Heart left ventricle (tissue), 13 donors: ENCODE data around the gene AGFG2.

Source experiments
- POLR2A ChIP-seq, 2 donors: fragments of 450-650 bp; IDR thresholded peaks; one replicate each; pipeline ENCODE4 v1.6.1; 2017; ENCODE audit warnings: antibody characterized with exemption in 2 of 2, mild to moderate bottlenecking in 2 of 2, moderate library complexity in 2 of 2
- TF ChIP-seq, protein P1 (sequence below), 12 donors: fragments of 200-600 bp; sonication (generic) in 4 of 12; IDR thresholded peaks; one replicate each; pipeline versions ENCODE4 v1.5.0 to v1.8.0; 2018 to 2022; ENCODE audit warnings: antibody characterized with exemption in 12 of 12, mild to moderate bottlenecking in 5 of 12
- donor health status: ischemic (EF 13 %, LVEDD 7.1; RV severe dilation, severe dysfunction).
- donor health status: DM: no; HTN: yes; CAD: no.
- donor health status: DM: no; HTN: no; CAD: no.
- donor health status: ischemic (EF 25% LVEDD 6.9; RV normal size, moderate dysfunction).
- donor health status: ischemic (EF 25% LVEDD 5.7; RV mildly dilated, moderate dysfunction).
- donor health status: ischemic (EF 35%, LVEDD 5.7; RV mildly dilated, moderate dysfunction).
- donor health status: nonischemic (EF 11% LVEDD 7.7; RV severe dilation, severe dysfunction).
- donor health status: DM: yes; HTN: yes; CAD: no.
- donor health status: PGD.
- donor health status: ischemic (EF 29% LVEDD 5.4; RV normal size, mild dysfunction).
- donor health status: nonischemic (EF 23%, LVEDD 6.1; RV moderate dilation, normal function).

DNA sequence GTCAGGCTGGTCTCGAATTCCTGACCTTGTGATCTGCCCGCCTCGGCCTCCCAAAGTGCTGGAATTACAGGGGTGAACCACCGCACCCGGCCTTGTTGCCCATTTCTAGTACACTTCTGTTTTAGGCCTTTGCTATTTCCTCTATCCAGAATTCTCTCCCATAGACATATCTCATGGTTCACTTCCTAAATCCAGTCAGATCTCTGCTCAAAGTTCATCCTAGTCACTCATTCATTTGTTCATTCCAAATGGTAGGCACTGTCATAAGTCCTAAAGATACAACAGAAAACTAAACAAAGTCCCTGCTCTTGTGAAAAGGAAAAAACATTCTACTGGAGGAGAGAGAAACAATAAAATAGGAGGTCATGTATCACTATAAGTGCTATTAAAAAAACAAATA is 71.0 kb downstream of the AGFG2 start:
- TF ChIP-seq, protein P1, sequence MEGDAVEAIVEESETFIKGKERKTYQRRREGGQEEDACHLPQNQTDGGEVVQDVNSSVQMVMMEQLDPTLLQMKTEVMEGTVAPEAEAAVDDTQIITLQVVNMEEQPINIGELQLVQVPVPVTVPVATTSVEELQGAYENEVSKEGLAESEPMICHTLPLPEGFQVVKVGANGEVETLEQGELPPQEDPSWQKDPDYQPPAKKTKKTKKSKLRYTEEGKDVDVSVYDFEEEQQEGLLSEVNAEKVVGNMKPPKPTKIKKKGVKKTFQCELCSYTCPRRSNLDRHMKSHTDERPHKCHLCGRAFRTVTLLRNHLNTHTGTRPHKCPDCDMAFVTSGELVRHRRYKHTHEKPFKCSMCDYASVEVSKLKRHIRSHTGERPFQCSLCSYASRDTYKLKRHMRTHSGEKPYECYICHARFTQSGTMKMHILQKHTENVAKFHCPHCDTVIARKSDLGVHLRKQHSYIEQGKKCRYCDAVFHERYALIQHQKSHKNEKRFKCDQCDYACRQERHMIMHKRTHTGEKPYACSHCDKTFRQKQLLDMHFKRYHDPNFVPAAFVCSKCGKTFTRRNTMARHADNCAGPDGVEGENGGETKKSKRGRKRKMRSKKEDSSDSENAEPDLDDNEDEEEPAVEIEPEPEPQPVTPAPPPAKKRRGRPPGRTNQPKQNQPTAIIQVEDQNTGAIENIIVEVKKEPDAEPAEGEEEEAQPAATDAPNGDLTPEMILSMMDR (IDR thresholded peaks at IDR 0.05): no peak
- TF ChIP-seq POLR2A (IDR thresholded peaks at IDR 0.05): no peak
